ENCODE results near the gene AMDHD1. TPM values are rescaled to one million over a fixed set of nuclear protein-coding genes. Genes with fewer than 3 reads are reported as not detected.

AMDHD1 gene
- total RNA-seq, 2 experiments from 2014 or later: 0.89 to 1.4 TPM

- Mint-ChIP-seq H3K27me3 (no peaks in the 10 kb centered on the region), H3K4me3 (no peak overlapping the region), H3K36me3 (ENCODE audit: low read depth) (peaks cover 33% of the 10 kb centered on the region), H3K9me3 (no peaks in the 10 kb centered on the region), H3K27ac (no peak overlapping the region), H3K4me1 (no peaks in the 10 kb centered on the region)
- ChIA-PET CTCF (interaction anchor here (1.3 kb wide), 1 partner anchor 18 kb away, joined by 4 read pairs; no protein-coding TSS in a partner anchor), POLR2A (no interaction called here)
- no peak for DNase-seq
Measured at GRCh38 chr12:96007729-96008128, 64.6 kb downstream of the AMDHD1 start.

- Mint-ChIP-seq H3K27ac (no peak overlapping the region), H3K4me3 (no peak overlapping the region), H3K27me3 (no peaks in the 10 kb centered on the region), H3K9me3 (no peaks in the 10 kb centered on the region), H3K4me1 (no peaks in the 10 kb centered on the region), H3K36me3 (ENCODE audit: low read depth) (peaks cover 29% of the 10 kb centered on the region)
- ChIA-PET CTCF (interaction anchor here (1.7 kb wide), 1 partner anchor 17 kb away, joined by 4 read pairs; no protein-coding TSS in a partner anchor), POLR2A (no interaction called here)
- DNase-seq: no peak
Measured at GRCh38 chr12:96014943-96015599, 71.9 kb downstream of the AMDHD1 start.

- Mint-ChIP-seq H3K27me3 (no peaks in the 10 kb centered on the region), H3K36me3 (ENCODE audit: low read depth) (peaks cover 26% of the 10 kb centered on the region), H3K9me3 (no peaks in the 10 kb centered on the region), H3K4me3 (no peak overlapping the region), H3K4me1 (no peaks in the 10 kb centered on the region), H3K27ac (no peak overlapping the region)
- DNase-seq: no peak
- CTCF ChIA-PET: no interaction called here
- POLR2A ChIA-PET: interaction anchor here (0.9 kb wide), 1 partner anchor 21 kb away, joined by 9 read pairs; no protein-coding TSS in a partner anchor
Measured at GRCh38 chr12:96015672-96016071, 72.5 kb downstream of the AMDHD1 start.

Other genes with a start within 250 kb of the AMDHD1 start
- under 1 TPM; 0.17 to 0.40 TPM for gene NTN4, start 152.6 kb upstream of the AMDHD1 start, total RNA-seq
- gene SNRPF, start 84.4 kb upstream of the AMDHD1 start, total RNA-seq: 10 to 100 TPM; 23.2 to 32.8 TPM
- gene CCDC38, start 717 bp upstream of the AMDHD1 start, total RNA-seq: not detected
- under 1 TPM; 0.44 to 0.69 TPM for gene HAL, start 53.0 kb downstream of the AMDHD1 start, total RNA-seq
- 10 to 100 TPM; 55.8 to 56.2 TPM for gene LTA4H, start 92.3 kb downstream of the AMDHD1 start, total RNA-seq

All from activated CD4-positive, alpha-beta T cell treated with anti-CD3 and anti-CD28 coated beads, Interleukin-2, amount 10 ng/mL, durations not matched to agents 7 days and 5 days (primary cell).